GM10266 (cell line): ENCODE data around the gene WRNIP1.

Experiments used
- DNase-seq: peaks from one replicate; pipeline ENCODE4 v3.0.0; 2012; ENCODE audit errors: extremely low spot score
- TF ChIP-seq, protein P1 (sequence below): IDR thresholded peaks from 2 replicates; pipeline ENCODE4 v1.5.1; 2012; ENCODE audit warnings: mild to moderate bottlenecking, low read depth; ENCODE audit not compliant: control insufficient read depth, insufficient read depth; ENCODE audit errors: missing control alignments

The WRNIP1 gene

DNA sequence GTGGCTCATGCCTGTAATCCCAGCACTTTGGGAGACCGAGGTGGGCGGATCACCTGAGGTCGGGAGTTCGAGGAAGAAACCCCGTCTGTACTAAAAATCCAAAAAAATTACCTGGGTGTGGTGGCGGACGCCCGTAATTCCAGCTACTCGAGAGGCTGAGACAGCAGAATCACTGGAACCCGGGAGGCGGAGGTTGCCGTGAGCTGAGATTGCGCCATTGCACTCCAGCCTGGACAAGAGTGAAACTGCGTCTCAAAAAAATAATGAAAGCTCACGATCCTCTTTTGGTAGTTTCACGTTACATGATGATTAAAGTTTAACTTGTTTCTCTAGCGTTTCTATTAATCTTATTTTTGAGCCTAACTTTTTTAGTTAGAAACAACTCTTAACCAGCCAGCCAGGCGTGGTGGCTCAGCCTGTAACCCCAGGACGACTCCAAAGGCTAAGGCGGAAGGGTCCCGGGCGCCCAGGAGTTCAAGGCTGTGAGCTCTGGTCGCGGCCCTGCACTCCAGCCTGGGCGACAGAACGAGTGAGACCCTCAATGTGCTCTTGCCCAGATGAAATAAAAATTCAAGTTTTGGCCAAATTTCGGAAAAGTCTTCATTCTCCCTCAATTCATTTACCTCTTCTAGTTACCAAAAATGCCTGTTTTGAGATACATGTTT, 1.2 kb upstream of the WRNIP1 start:
- no peak for DNase-seq
- TF ChIP-seq, protein P1, sequence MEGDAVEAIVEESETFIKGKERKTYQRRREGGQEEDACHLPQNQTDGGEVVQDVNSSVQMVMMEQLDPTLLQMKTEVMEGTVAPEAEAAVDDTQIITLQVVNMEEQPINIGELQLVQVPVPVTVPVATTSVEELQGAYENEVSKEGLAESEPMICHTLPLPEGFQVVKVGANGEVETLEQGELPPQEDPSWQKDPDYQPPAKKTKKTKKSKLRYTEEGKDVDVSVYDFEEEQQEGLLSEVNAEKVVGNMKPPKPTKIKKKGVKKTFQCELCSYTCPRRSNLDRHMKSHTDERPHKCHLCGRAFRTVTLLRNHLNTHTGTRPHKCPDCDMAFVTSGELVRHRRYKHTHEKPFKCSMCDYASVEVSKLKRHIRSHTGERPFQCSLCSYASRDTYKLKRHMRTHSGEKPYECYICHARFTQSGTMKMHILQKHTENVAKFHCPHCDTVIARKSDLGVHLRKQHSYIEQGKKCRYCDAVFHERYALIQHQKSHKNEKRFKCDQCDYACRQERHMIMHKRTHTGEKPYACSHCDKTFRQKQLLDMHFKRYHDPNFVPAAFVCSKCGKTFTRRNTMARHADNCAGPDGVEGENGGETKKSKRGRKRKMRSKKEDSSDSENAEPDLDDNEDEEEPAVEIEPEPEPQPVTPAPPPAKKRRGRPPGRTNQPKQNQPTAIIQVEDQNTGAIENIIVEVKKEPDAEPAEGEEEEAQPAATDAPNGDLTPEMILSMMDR: no peak

DNA sequence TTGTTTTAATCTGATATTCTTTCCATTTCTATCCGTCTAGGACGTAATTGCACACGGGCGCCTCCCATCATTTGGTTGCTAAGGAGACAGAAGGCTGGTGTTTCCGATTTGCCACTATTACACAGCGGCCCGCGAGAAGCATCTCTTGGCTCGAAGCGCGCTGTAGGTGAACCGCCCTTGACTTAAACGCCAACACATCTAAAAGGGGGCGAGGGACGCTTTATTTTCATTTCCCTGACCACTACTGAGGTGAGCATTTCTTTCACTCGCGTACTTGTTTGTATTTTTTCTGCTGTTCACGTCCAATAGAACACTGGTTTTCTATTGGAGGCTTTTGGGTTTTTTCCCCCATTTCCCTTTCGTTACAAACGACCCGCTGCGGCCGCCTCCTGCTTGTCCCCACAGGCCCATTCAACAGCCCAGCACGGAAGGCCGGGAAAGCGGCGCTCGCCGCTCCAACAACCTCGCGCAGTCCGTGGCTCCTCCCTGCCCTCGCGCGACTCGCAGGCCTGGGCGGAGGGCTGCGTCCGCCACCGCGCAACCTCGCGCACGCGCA, 505 bp upstream of the WRNIP1 start:
- DNase-seq: peak; percentile 79
- TF ChIP-seq, protein P1: no peak

DNA sequence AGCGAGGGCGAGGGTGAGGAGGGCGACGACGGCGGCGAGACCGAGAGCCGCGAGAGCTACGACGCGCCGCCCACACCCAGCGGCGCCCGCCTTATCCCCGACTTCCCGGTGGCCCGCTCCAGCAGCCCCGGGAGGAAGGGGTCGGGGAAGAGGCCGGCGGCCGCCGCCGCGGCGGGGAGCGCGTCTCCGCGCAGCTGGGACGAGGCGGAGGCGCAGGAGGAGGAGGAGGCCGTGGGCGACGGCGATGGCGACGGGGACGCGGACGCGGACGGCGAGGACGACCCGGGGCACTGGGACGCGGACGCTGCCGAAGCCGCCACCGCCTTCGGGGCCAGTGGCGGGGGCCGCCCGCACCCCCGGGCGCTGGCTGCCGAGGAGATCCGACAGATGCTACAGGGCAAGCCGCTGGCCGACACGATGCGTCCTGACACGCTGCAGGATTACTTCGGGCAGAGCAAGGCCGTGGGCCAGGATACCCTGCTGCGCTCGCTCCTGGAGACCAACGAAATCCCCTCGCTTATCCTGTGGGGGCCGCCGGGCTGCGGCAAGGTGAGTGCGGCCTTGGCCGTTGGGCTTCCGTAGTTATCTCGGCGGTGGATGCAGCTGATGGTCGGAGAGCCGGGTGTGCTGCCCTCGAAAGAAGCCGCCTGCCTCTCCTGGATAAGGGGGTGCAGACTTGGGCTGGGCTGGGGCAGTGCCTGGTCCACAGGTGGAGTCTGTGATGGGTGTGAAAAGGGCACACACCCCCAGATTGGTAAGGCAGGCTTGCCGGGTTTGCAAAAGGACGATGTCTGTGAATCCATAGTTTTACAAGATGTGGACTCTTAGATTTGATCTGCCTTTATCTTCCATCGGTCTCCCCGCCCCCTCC, 938 bp downstream of the WRNIP1 start:
- TF ChIP-seq, protein P1: no peak
- DNase-seq: peak; percentile 79

DNA sequence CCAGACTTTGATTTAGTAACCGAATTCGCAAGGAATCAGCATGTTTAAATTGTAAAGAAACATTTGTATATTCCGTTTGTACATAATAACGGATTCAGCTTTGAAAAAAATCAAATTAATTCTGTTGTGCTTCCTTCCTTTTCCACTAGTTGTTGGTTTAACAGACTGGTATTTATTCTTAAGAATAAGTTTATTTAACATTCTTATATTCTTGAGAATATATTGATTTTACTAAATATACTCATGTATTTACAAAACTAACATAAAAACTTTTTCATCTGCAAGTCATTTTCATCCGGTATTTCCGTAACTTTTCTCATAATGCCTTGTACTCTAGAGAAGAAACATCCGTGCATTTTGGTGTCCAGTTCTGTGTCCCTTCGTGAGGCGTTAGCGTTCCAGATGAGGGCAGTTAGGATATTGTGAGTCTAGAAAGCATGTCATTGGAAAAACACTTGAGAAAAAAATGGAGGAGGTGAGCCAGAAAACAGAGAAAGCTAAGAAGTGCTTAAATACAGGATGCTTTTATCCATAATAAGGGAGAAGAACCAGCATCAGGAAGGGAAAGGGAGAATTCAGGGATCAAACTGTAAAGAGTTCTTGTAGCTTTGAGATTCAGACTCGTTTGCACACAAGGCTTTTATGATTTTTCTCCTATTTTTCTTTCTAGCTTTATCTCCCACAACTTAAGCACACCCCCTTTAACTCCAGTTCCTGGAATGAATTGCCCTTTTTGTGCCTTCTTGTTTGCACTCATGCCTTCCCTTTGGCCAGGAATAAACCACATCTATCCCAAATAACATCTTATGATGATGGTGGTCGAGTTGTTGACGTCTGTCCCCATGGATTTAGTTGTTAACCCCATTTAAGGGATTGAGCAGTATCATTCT, 1.8 kb downstream of the WRNIP1 start:
- no peak for DNase-seq

DNA sequence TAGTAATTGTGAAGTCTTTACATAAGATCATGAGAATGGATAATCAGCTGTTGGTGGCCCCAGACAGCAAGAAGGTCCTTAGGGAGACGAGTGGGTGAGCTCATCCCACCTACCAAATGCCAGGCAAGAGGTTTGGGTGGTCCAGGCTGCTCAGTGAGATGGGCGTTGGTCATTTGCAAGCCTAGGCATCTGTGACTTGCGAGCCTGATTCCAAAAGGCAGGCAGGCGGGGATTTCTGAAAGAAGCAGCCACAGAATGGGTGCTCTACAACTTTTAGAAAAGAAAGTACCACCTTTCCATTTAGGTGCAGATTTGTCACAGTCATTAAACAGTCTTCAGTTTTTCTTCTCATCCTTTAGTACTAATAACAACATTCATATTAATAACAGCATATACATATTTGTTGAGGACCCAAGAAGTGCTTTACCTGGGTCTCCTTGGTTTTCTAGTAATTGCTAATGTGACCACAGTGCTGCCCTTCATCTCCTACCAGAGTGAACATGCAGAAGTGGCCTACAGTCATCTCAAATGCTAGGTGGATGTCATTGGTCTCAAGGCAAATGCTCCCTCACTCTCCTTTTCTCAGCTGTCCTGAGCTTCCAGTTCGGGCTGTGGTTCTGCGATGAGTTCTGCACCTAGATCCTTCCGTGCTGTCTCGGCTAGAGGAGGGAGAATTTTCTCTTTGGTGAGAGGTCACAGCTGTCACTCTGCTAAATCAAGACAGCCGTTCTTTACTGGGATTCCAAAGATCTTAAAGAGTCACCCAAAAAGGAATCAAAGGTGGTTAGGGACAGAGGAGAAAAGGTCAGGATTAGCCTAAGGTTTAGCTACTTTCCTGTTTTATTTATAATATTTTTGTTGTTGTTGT, 2.7 kb downstream of the WRNIP1 start:
- TF ChIP-seq, protein P1: no peak

More for the DNA sequence above, 1.8 kb downstream of the WRNIP1 start:
- TF ChIP-seq, protein P1: no peak

DNA sequence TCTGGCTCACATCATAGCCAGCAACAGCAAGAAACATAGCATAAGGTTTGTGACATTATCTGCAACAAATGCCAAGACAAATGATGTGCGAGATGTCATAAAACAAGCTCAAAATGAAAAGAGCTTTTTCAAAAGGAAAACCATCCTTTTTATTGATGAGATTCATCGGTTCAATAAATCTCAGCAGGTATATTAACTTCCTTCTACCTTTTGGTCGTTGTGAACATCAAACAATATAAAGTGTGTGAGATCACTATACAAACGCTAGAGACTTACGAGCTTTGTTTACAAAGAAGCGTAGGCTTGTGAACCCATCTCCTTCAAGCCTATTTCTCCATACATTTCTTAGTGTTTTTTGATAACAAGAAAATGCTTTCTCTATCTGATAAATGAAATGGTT, 3.5 kb downstream of the WRNIP1 start:
- TF ChIP-seq, protein P1: no peak
- DNase-seq: no peak

More for the DNA sequence above, 2.7 kb downstream of the WRNIP1 start:
- no peak for DNase-seq
